Neural cell (in vitro differentiated cells): Measurements from ENCODE around the gene ELANE. TPM values are rescaled to one million over a fixed set of nuclear protein-coding genes. Genes with fewer than 3 reads are reported as not detected.

ENCODE experiments used
- H2AFZ ChIP-seq: fragments of 200-600, 300-800 bp; sonication (generic), shearing (Covaris generic); 2 replicates; pipeline ENCODE4 v1.6.0; 2014; ENCODE audit warnings: low read depth, mild to moderate bottlenecking, antibody characterized with exemption, low read length, moderate library complexity
- H3F3A ChIP-seq: fragments of 200-600 bp; shearing (Covaris generic); 2 replicates; pipeline ENCODE4 v1.6.1; 2016; ENCODE audit warnings: mild to moderate bottlenecking, moderate library complexity, mixed read lengths, antibody characterized with exemption, low read length; ENCODE audit not compliant: insufficient read depth, poor library complexity, severe bottlenecking
- H3K27ac ChIP-seq: fragments of 200-600, 300-800 bp; sonication (generic), shearing (Covaris generic); 2 replicates; pipeline ENCODE4 v1.5.1; 2014; ENCODE audit warnings: mild to moderate bottlenecking, low read length, moderate library complexity
- H3K27me3 ChIP-seq: fragments of 300-800, 200-600 bp; sonication (generic), shearing (Covaris generic); 2 replicates; pipeline ENCODE4 v1.6.0; 2014; ENCODE audit warnings: mild to moderate bottlenecking, low read depth, low read length, moderate library complexity; ENCODE audit not compliant: insufficient read depth
- H3K36me3 ChIP-seq: fragments of 300-800, 200-600 bp; sonication (generic), shearing (Covaris generic); 2 replicates; pipeline ENCODE4 v1.5.1; 2014; ENCODE audit warnings: mild to moderate bottlenecking, antibody characterized with exemption, low read length, moderate library complexity; ENCODE audit not compliant: insufficient read depth
- H3K4me2 ChIP-seq: fragments of 300-800, 200-600 bp; sonication (generic), shearing (Covaris generic); 2 replicates; pipeline ENCODE4 v1.6.0; 2014; ENCODE audit warnings: mild to moderate bottlenecking, low read length
- H3K4me3 ChIP-seq: fragments of 300-800, 200-600 bp; sonication (generic), shearing (Covaris generic); 2 replicates; pipeline ENCODE4 v1.5.1; 2014; ENCODE audit warnings: mild to moderate bottlenecking, low read length, moderate library complexity
- H3K79me2 ChIP-seq: fragments of 200-600 bp; shearing (Covaris generic); replicated peaks from 2 replicates; pipeline ENCODE4 v1.6.0; 2014; ENCODE audit warnings: mild to moderate bottlenecking, low read length, moderate library complexity; ENCODE audit not compliant: insufficient read depth
- H3K9ac ChIP-seq: fragments of 300-800, 200-600 bp; sonication (generic), shearing (Covaris generic); 2 replicates; pipeline ENCODE4 v1.6.1; 2016; ENCODE audit warnings: mild to moderate bottlenecking, low read length, mixed read lengths
- H3K9me2 ChIP-seq: fragments of 200-600 bp; shearing (Covaris generic); 2 replicates; pipeline ENCODE4 v1.6.1; 2016; ENCODE audit warnings: mild to moderate bottlenecking, low read length, mixed read lengths; ENCODE audit not compliant: insufficient read depth
- H3K9me3 ChIP-seq: fragments of 200-600, 300-800 bp; sonication (generic), shearing (Covaris generic); 2 replicates; pipeline ENCODE4 v1.6.1; 2016; ENCODE audit warnings: mild to moderate bottlenecking, mixed run types, low read length, moderate library complexity, mixed read lengths
- H4K20me1 ChIP-seq: fragments of 200-600 bp; shearing (Covaris generic); 2 replicates; pipeline ENCODE4 v1.6.1; 2016; ENCODE audit warnings: mild to moderate bottlenecking, mixed run types; ENCODE audit not compliant: insufficient read depth
- EP300 ChIP-seq: fragments of 450-650 bp; conservative IDR thresholded peaks from 2 replicates; pipeline ENCODE4 v1.6.1; 2014; ENCODE audit warnings: antibody characterized with exemption, mild to moderate bottlenecking, moderate library complexity; ENCODE audit not compliant: poor library complexity, severe bottlenecking
- EZH2 ChIP-seq: fragments of 200-600, 300-800 bp; shearing (Covaris generic), sonication (generic); IDR thresholded peaks from 2 replicates; pipeline ENCODE4 v1.6.1; 2014; ENCODE audit warnings: antibody characterized with exemption, low read length, borderline replicate concordance, mild to moderate bottlenecking; ENCODE audit not compliant: insufficient read depth, poor library complexity, severe bottlenecking
- MXI1 ChIP-seq: fragments of 450-650 bp; conservative IDR thresholded peaks from 2 replicates; pipeline ENCODE4 v1.6.1; 2014; ENCODE audit warnings: antibody characterized with exemption, mild to moderate bottlenecking; ENCODE audit not compliant: poor library complexity, severe bottlenecking
- POLR2AphosphoS5 ChIP-seq: IDR thresholded peaks from 2 replicates; pipeline ENCODE4 v1.6.1; 2012
- RAD21 ChIP-seq: fragments of 450-650 bp; conservative IDR thresholded peaks from 2 replicates; pipeline ENCODE4 v1.6.1; 2014; ENCODE audit warnings: antibody characterized with exemption, mild to moderate bottlenecking, moderate library complexity
- SMC3 ChIP-seq: fragments of 450-650 bp; conservative IDR thresholded peaks from 2 replicates; pipeline ENCODE4 v1.6.1; 2014; ENCODE audit warnings: antibody characterized with exemption, mild to moderate bottlenecking, moderate library complexity; ENCODE audit not compliant: poor library complexity
- TAF1 ChIP-seq: IDR thresholded peaks from 2 replicates; pipeline ENCODE4 v1.6.1; 2012; ENCODE audit warnings: low read depth
- polyA plus RNA-seq: library from polyadenylated mRNA; depleted of rRNA; stranded (reverse); fragments of >200 nt; gene quantifications from 2 replicates; pipeline ENCODE4 v1.2.3, GENCODE V29; 2014
- TF ChIP-seq, protein P1 (sequence below): IDR thresholded peaks from 2 replicates; pipeline ENCODE4 v1.6.1; 2012; ENCODE audit warnings: borderline replicate concordance
- TF ChIP-seq, protein P2 (sequence below): fragments of 450-650 bp; IDR thresholded peaks from 2 replicates; pipeline ENCODE4 v1.5.1; 2014; ENCODE audit warnings: antibody characterized with exemption, mild to moderate bottlenecking, moderate library complexity; ENCODE audit not compliant: poor library complexity, severe bottlenecking

Gene ELANE
- polyA plus RNA-seq, 1 donor from 2014 or later: not detected

DNA sequence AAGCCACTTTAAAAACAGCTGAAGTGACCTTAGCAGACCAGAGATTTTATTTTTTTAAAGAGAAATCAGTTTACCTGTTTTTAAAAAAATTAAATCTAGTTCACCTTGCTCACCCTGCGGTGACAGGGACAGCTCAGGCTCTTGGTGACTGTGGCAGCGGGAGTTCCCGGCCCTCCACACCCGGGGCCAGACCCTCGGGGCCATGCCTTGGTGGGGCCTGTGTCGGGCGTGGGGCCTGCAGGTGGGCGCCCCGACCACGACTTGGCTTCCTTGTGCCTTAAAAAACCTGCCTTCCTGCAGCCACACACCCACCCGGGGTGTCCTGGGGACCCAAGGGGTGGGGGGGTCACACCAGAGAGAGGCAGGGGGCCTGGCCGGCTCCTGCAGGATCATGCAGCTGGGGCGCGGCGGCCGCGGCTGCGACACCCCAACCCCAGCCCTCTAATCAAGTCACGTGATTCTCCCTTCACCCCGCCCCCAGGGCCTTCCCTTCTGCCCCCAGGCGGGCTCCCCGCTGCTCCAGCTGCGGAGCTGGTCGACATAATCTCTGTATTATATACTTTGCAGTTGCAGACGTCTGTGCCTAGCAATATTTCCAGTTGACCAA is 41.1 kb upstream of the ELANE start:
- H3K9ac ChIP-seq: no peak overlapping the region
- H3K4me2 ChIP-seq: no peak overlapping the region
- H3F3A ChIP-seq: no peaks in the 10 kb centered on the region
- no peaks in the 10 kb centered on the region for H3K9me3 ChIP-seq
- H4K20me1 ChIP-seq: peaks cover 11% of the 10 kb centered on the region
- TF ChIP-seq RAD21 (no peak), EZH2 (no peak), TAF1 (no peak), EP300 (no peak), SMC3 (no peak), POLR2AphosphoS5 (peak; percentile 30), MXI1 (no peak)
- TF ChIP-seq, protein P1, sequence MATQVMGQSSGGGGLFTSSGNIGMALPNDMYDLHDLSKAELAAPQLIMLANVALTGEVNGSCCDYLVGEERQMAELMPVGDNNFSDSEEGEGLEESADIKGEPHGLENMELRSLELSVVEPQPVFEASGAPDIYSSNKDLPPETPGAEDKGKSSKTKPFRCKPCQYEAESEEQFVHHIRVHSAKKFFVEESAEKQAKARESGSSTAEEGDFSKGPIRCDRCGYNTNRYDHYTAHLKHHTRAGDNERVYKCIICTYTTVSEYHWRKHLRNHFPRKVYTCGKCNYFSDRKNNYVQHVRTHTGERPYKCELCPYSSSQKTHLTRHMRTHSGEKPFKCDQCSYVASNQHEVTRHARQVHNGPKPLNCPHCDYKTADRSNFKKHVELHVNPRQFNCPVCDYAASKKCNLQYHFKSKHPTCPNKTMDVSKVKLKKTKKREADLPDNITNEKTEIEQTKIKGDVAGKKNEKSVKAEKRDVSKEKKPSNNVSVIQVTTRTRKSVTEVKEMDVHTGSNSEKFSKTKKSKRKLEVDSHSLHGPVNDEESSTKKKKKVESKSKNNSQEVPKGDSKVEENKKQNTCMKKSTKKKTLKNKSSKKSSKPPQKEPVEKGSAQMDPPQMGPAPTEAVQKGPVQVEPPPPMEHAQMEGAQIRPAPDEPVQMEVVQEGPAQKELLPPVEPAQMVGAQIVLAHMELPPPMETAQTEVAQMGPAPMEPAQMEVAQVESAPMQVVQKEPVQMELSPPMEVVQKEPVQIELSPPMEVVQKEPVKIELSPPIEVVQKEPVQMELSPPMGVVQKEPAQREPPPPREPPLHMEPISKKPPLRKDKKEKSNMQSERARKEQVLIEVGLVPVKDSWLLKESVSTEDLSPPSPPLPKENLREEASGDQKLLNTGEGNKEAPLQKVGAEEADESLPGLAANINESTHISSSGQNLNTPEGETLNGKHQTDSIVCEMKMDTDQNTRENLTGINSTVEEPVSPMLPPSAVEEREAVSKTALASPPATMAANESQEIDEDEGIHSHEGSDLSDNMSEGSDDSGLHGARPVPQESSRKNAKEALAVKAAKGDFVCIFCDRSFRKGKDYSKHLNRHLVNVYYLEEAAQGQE: no peak
- TF ChIP-seq, protein P2, sequence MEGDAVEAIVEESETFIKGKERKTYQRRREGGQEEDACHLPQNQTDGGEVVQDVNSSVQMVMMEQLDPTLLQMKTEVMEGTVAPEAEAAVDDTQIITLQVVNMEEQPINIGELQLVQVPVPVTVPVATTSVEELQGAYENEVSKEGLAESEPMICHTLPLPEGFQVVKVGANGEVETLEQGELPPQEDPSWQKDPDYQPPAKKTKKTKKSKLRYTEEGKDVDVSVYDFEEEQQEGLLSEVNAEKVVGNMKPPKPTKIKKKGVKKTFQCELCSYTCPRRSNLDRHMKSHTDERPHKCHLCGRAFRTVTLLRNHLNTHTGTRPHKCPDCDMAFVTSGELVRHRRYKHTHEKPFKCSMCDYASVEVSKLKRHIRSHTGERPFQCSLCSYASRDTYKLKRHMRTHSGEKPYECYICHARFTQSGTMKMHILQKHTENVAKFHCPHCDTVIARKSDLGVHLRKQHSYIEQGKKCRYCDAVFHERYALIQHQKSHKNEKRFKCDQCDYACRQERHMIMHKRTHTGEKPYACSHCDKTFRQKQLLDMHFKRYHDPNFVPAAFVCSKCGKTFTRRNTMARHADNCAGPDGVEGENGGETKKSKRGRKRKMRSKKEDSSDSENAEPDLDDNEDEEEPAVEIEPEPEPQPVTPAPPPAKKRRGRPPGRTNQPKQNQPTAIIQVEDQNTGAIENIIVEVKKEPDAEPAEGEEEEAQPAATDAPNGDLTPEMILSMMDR: no peak
- no peaks in the 10 kb centered on the region for H3K27me3 ChIP-seq
- no peak overlapping the region for H3K27ac ChIP-seq
- no peaks in the 10 kb centered on the region for H3K9me2 ChIP-seq
- no peak overlapping the region for H2AFZ ChIP-seq
- no peaks in the 10 kb centered on the region for H3K36me3 ChIP-seq
- H3K79me2 ChIP-seq: no peaks in the 10 kb centered on the region
- no peak overlapping the region for H3K4me3 ChIP-seq

DNA sequence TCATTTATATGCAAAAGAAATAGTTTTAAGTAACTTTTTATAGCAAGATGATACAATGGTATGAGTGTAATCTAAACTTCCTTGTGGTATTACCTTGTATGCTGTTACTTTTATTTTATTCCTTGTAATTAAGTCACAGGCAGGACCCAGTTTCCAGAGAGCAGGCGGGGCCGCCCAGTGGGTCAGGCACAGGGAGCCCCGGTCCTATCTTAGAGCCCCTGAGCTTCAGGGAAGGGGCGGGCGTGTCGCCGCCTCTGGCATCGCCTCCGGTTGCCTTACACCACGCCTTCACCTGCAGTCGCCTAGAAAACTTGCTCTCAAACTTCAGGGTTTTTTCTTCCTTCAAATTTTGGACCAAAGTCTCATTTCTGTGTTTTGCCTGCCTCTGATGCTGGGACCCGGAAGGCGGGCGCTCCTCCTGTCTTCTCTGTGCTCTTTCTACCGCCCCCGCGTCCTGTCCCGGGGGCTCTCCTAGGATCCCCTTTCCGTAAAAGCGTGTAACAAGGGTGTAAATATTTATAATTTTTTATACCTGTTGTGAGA is 40.5 kb upstream of the ELANE start:
- H3K9me2 ChIP-seq: no peaks in the 10 kb centered on the region
- H2AFZ ChIP-seq: no peak overlapping the region
- H3F3A ChIP-seq: no peaks in the 10 kb centered on the region
- H3K27me3 ChIP-seq: no peaks in the 10 kb centered on the region
- H3K4me3 ChIP-seq: no peak overlapping the region
- H3K27ac ChIP-seq: no peak overlapping the region
- H3K36me3 ChIP-seq: no peaks in the 10 kb centered on the region
- H3K9me3 ChIP-seq: no peaks in the 10 kb centered on the region
- H3K79me2 ChIP-seq: no peaks in the 10 kb centered on the region
- no peak overlapping the region for H3K4me2 ChIP-seq
- TF ChIP-seq, protein P1: no peak
- TF ChIP-seq MXI1 (no peak), SMC3 (no peak), EZH2 (no peak), RAD21 (no peak), TAF1 (no peak), EP300 (no peak), POLR2AphosphoS5 (no peak)
- TF ChIP-seq, protein P2: no peak
- peaks cover 11% of the 10 kb centered on the region for H4K20me1 ChIP-seq
- H3K9ac ChIP-seq: no peak overlapping the region
